Fibroblast of the aortic adventitia (primary cell): Measurements from ENCODE around the gene ITPR2. TPM values are rescaled to one million over a fixed set of nuclear protein-coding genes. Genes with fewer than 3 reads are reported as not detected.

Experiments
- DNase-seq: peaks from one replicate; pipeline ENCODE4 v3.0.0-alpha.2; 2010; ENCODE audit warnings: low read depth
- H3K4me3 ChIP-seq: 2 replicates; pipeline ENCODE4 v1.5.1; 2011; ENCODE audit warnings: low read depth, mild to moderate bottlenecking, control low read depth, low read length, moderate library complexity
- total RNA-seq: library from RNA; depleted of rRNA; stranded (reverse); fragments of >200 nt; gene quantifications from 2 replicates; pipeline ENCODE4 v1.2.3, GENCODE V29; 2012; ENCODE audit warnings: low replicate concordance
- TF ChIP-seq, protein P1 (sequence below): IDR thresholded peaks from 2 replicates; pipeline ENCODE4 v1.5.1; 2011; ENCODE audit warnings: mild to moderate bottlenecking, low read length, control low read depth, inconsistent platforms; ENCODE audit not compliant: insufficient read depth

The ITPR2 gene
- total RNA-seq, 1 donor: 15.5 TPM

DNA sequence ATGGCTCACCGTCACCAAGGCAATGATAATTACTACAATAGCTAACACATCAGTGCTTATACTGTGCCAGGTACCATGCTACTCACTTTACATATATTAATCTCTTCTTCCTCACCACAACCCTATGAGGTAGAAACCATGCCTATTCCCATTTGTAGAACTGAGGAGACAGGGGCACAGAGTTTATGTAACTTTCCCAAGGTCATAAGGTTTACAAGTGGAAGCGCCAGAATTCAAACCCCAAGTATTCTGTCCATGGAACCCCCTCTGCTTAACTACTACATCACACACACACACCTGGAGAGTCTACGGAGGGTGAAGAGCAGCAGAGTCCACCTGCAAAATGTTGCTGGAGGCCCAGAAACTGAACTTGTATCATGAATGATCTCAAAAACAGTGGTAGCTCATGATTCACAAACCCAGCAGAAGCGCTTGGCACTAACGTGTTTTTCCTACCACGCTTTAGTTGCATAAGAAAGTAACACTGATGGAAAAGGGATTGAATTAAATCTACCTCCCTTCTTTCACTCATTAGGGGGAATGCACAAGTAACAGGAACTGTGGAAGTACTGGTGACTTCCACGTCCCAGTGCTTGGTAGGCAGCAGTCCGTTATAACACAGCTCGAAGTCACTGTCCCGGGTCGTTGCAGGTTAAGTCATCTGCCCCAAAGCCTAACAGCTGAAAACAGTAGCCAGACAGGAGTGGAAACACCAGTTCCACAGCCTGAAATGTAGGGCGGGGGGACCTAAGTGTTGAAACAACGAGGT lies 2.0 kb downstream of the ITPR2 start:
- TF ChIP-seq, protein P1, sequence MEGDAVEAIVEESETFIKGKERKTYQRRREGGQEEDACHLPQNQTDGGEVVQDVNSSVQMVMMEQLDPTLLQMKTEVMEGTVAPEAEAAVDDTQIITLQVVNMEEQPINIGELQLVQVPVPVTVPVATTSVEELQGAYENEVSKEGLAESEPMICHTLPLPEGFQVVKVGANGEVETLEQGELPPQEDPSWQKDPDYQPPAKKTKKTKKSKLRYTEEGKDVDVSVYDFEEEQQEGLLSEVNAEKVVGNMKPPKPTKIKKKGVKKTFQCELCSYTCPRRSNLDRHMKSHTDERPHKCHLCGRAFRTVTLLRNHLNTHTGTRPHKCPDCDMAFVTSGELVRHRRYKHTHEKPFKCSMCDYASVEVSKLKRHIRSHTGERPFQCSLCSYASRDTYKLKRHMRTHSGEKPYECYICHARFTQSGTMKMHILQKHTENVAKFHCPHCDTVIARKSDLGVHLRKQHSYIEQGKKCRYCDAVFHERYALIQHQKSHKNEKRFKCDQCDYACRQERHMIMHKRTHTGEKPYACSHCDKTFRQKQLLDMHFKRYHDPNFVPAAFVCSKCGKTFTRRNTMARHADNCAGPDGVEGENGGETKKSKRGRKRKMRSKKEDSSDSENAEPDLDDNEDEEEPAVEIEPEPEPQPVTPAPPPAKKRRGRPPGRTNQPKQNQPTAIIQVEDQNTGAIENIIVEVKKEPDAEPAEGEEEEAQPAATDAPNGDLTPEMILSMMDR: no peak
- no peak for DNase-seq
- H3K4me3 ChIP-seq: peak overlapping the region; percentile 6

DNA sequence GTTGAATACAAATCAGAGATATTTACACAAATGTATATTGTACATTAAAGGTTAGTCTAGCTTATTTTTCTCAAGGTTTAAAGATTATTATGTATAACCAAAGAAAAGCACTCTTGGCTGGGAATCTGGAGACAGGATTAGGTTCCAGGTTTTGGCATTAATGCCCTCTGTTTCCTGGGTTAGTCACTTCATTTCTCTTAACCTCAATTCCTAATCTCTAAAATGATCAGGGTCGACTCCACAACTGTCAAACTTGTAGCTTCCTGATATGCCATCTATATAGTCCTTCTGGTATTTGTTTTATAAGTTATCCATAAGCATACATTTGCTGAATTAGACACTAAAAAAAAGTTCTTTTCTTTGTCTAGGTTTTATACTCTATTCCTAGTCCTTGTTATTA lies 2.6 kb downstream of the ITPR2 start:
- H3K4me3 ChIP-seq: no peak overlapping the region
- TF ChIP-seq, protein P1: no peak
- DNase-seq: no peak

DNA sequence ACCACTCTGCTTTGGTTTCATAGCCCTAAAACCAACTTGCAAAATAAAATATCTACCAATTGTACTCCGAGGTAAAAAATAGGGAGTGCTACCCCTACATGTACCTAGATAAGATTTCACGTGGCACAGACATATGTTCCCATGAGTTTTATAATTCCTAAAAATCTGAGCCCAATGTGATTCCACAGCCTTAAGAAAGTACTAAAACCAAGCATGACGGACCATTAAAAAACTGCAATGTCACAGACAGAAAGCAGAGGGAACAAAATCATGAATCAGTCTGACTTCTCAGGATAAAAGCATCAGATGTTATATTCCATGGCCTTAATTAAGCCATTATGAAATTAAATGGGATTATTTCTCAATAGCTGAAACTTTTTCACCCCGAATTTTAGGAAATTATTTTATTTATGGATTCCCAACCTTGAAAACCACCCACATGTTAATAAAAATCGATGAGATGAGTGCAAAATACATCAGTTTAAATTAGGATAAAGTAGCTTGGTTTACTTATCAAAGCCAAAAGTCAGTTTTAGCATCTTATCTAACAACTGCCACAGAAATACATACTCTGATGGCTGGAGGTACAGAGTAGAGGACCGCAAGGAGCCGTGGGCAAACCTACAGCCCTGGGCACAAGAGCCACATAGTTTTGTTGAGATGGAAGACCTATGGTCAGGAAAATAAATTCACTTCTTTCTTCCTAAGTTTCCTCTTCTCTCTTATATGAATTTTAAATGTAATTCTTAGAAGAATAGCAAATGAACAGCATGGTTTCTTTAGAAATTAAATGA lies 4.5 kb downstream of the ITPR2 start:
- TF ChIP-seq, protein P1: no peak
- no peak overlapping the region for H3K4me3 ChIP-seq
- DNase-seq: no peak

DNA sequence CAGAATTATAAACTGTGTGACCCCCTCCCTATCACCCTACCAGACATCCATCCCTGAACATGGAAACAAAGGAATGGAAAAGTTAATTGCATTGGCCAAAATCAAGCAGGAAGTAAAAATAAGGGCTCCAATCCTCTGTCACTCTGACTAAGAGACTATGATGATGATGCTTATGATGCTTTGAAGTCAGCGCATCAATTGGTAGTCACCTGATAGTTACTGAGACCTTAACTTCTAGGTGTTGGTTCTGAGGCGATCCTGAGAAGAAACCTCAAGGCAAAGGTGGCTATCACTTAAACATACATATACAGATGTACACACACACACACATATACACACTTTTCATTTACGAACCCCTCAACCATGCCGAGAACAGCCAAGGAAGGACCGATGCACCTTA lies 6.6 kb downstream of the ITPR2 start:
- TF ChIP-seq, protein P1: no peak
- no peak for DNase-seq
- no peak overlapping the region for H3K4me3 ChIP-seq

DNA sequence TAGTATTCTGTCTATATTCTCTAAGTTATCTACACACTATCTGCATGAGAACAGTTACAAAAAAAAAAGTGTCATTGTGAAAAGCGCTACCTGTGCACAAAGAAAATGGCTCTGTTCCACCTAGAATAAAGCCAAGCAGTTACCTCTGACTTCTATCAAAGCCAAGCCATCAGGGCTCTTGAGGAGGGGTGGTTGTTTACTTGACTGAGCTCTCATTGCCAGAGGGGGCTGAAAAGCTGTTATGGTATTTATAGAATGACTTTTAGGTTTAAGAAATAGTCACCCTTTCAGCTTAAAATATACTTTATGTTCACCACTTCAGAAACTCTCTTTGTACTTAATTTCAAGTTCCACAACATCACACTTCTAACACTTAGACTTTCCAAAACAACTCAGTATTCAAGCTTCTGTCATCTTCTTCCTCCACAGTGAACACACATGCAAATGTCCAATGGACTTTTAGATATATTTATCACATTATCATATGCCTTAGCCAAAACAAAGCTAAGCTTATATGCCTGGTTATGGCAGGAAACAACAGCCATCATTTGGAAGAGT lies 7.5 kb downstream of the ITPR2 start:
- no peak overlapping the region for H3K4me3 ChIP-seq
- TF ChIP-seq, protein P1: no peak
- DNase-seq: no peak

DNA sequence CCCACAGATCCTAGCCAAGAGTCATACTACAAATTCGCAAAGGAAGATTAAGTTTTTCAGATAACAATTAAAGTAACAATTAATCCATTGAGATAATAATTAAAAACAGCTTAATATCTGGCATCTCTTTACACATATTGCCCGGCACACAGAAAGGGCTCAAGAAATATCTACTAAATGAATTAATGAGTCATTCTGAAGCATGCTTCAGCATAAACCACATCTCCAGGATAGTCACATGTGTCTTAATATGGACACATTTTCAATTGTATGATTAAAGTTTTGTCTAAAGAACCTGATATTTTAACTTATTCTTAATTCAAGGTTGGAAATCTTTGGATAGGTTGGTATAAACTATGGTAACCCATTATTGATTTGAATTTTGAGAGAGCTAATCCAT lies 9.6 kb downstream of the ITPR2 start:
- DNase-seq: peak; percentile 30
- H3K4me3 ChIP-seq: no peak overlapping the region
- TF ChIP-seq, protein P1: no peak
